IgD-negative memory B cell (primary cell): Measurements from ENCODE around the gene IRS2. TPM values are rescaled to one million over a fixed set of nuclear protein-coding genes. Genes with fewer than 3 reads are reported as not detected.
"Not testable (repeated sequence)": the region's sequence is repeated elsewhere in the genome, so short reads cannot be mapped to it uniquely, and the experiment has no call there.

Source experiments
- H3K27ac Mint-ChIP-seq, 3 donors: one replicate each; pipeline ENCODE4 v1.8.0; 2020 to 2022; ENCODE audit warnings: mild to moderate bottlenecking in 3 of 3, mixed read lengths in 3 of 3, moderate library complexity in 1 of 3
- H3K27me3 Mint-ChIP-seq: one replicate; pipeline ENCODE4 v1.8.0; 2021; ENCODE audit warnings: mixed read lengths
- H3K36me3 Mint-ChIP-seq: one replicate; pipeline ENCODE4 v1.8.0; 2020; ENCODE audit warnings: mild to moderate bottlenecking, mixed read lengths
- H3K4me1 Mint-ChIP-seq, 3 donors: one replicate each; pipeline ENCODE4 v1.8.0; 2020 to 2022; ENCODE audit warnings: mixed read lengths in 3 of 3, mild to moderate bottlenecking in 1 of 3
- H3K4me3 Mint-ChIP-seq, 4 donors: one replicate each; pipeline ENCODE4 v1.8.0; 2020 to 2022; ENCODE audit warnings: mild to moderate bottlenecking in 4 of 4, mixed read lengths in 4 of 4, moderate library complexity in 3 of 4
- H3K9me3 Mint-ChIP-seq, 3 donors: one replicate each; pipeline ENCODE4 v1.8.0; 2020 to 2021; ENCODE audit warnings: mixed read lengths in 3 of 3, mild to moderate bottlenecking in 1 of 3
- polyA plus RNA-seq: library from polyadenylated mRNA; unstranded; fragments of 300-500 nt; fragmentation: Illumina TruSeq; gene quantifications from one replicate; pipeline ENCODE4 v1.2.3, GENCODE V29; 2021

The IRS2 gene
- polyA plus RNA-seq, 1 donor from 2014 or later: 1.5 TPM

DNA sequence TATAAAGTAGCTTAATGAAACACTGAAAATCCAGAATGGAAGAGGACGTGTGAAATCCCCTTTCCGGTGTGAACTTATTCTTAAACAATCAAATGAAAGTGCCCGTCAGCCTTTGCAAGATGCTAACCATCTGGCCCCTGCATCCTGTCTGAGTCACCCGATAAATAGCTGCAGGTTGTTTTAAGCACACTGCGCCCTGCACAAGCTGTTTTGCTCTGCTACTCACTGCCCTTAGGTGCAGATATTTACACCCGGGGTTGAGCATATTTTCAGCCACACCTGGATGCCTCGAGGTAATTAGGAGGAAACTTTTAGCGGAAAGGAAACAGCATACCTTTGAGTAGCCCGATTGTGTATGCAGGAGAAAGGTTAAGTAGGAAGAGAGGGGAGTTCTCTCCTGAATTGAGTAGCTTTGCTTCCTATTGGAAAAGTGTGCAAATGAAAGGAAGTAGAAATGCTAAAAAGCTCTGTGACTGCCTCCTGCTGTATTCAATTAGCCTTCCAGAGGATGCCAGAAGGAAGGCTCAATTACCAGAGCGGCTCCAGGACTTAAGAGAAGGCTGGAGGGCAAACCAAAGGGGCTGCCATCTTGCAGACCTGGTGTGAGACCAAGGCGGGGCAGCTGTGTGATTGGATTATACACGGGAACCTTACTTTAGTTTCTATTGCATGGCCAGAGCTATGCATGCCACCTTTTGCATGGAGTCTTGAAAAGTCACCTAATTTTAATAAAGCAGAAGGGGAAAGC is 42.5 kb downstream of the IRS2 start:
- H3K4me1 Mint-ChIP-seq: no peaks in the 10 kb centered on the region
- H3K36me3 Mint-ChIP-seq: peaks cover 1% of the 10 kb centered on the region
- peaks cover 11% of the 10 kb centered on the region for H3K27me3 Mint-ChIP-seq
- H3K9me3 Mint-ChIP-seq: peaks cover 0 to 2% (median 0%) of the 10 kb centered on the region in 3 donors
- H3K4me3 Mint-ChIP-seq: no peak overlapping the region
- H3K27ac Mint-ChIP-seq: no peak overlapping the region

DNA sequence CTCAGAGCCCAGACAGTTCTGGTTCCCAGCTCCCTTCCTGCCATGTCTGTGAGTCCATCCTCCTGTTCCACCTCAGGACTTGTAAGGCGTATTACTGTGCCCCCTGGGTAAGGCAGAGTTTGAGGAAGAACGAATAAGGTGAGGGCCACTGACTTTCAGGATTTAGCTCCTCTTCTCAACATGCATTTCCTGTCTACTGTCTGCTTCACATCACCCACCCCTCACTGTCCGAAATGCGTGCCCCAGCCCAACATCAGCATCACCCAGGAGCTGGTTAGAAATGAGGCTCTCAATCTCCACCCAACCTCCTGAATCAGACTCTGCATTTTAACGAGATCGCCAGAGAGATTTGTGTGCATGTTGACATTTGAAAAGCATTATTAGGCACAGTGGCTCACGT is 44.4 kb downstream of the IRS2 start:
- peaks cover 13% of the 10 kb centered on the region for H3K27me3 Mint-ChIP-seq
- peaks cover 1% of the 10 kb centered on the region for H3K36me3 Mint-ChIP-seq
- H3K9me3 Mint-ChIP-seq: peaks cover 0 to 2% (median 0%) of the 10 kb centered on the region in 3 donors
- no peaks in the 10 kb centered on the region for H3K4me1 Mint-ChIP-seq
- H3K27ac Mint-ChIP-seq: no peak overlapping the region
- H3K4me3 Mint-ChIP-seq: no peak overlapping the region

DNA sequence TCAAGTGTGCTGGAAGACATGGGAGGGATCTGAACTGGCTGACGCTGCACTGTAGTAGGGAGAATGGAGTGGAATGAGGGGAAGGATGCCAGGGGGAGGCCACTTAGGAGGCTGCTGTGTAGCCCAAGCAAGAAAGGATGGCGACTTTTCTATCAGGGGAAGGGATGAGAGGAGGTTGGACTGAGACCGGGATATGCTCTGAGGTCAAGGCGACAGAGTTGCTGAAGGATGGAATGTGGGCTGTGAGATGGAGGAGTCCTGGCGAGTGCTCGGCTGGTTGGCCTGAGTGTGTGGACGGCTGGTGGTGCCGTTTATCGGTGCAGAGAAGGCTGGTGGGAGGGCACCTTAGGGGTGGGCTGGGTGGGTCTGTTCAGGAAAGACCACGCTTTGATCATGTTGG is 45.7 kb downstream of the IRS2 start:
- Mint-ChIP-seq H3K9me3 (peaks cover 0 to 2% (median 0%) of the 10 kb centered on the region in 3 donors), H3K27ac (no peak overlapping the region), H3K27me3 (peaks cover 13% of the 10 kb centered on the region), H3K4me3 (no peak overlapping the region), H3K4me1 (no peaks in the 10 kb centered on the region), H3K36me3 (peaks cover 1% of the 10 kb centered on the region)

DNA sequence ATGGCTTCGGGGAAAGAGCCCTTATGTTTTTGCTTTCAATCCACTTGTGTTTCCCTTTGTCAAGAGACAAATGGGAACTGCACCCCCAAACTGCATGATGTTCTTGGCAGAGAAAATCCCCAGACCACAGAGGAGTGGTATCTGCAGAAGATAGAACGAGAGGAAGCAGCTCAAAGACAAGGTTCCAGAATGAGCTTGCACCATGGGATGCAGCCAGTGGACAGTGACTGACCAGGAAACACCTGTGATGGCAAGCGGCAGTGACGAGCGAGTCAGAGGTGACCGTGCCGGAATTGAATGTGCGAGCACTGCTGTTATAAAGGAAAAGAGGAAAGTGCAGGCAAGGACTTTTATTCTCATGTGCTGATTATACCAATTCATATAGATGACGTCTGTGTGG is 46.3 kb downstream of the IRS2 start:
- peak overlapping the region in 1 of 3 donors; percentile 74 for H3K27ac Mint-ChIP-seq

DNA sequence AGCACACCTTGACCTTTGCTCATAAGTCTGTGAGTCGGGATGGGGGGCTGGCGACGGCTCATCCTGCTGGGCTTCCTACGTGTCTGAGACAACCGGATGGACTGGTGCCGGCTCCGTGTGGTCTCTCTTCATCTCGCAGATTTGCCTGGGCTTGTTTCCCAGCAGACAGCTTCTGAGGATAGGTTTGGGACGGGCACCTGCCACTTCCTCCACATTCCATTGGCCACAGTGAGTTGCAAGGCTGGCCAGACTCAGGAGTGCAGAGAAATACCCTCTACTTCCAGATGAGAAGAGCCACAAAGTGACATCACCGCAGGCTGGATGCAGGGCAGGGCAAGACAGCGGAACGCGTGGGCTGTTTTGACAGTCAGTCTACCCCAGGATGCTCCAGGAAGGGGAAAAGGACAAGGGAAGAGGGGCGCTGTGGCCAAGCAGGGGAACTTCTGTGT is 48.1 kb downstream of the IRS2 start:
- Mint-ChIP-seq H3K27ac (no peak overlapping the region), H3K4me3 (no peak overlapping the region), H3K36me3 (no peaks in the 10 kb centered on the region), H3K9me3 (peaks cover 0 to 2% (median 0%) of the 10 kb centered on the region in 3 donors), H3K4me1 (no peaks in the 10 kb centered on the region), H3K27me3 (peaks cover 9% of the 10 kb centered on the region)

More for the DNA sequence above, 46.3 kb downstream of the IRS2 start:
- Mint-ChIP-seq H3K4me3 (no peak overlapping the region), H3K9me3 (peaks cover 0 to 2% (median 0%) of the 10 kb centered on the region in 3 donors), H3K4me1 (no peaks in the 10 kb centered on the region), H3K36me3 (peaks cover 1% of the 10 kb centered on the region), H3K27me3 (peaks cover 13% of the 10 kb centered on the region)

DNA sequence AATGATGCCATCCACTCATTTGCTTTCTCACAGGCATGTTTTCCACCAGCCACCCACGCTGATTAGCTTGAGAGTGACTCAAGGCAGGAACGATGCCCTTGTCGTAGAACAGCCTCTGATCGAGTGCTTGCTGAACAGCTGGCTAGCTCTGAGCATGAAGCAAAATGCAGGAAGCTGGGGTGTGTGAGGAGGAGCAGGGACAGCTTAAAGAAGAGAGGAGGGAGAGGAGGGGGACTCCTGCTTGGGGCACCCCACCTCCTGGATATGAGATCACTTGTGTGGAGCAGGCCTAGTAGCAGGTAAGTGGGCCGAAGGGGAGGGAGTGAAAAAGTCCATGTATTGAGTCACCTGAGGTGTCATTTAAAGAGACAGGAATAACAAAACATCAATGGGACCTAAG is 48.8 kb downstream of the IRS2 start:
- Mint-ChIP-seq H3K9me3 (peaks cover 0 to 2% (median 0%) of the 10 kb centered on the region in 3 donors), H3K36me3 (no peaks in the 10 kb centered on the region), H3K4me3 (peak overlapping the region in 1 of 4 donors; percentile 49), H3K27me3 (peaks cover 4% of the 10 kb centered on the region), H3K4me1 (no peaks in the 10 kb centered on the region), H3K27ac (no peak overlapping the region)

DNA sequence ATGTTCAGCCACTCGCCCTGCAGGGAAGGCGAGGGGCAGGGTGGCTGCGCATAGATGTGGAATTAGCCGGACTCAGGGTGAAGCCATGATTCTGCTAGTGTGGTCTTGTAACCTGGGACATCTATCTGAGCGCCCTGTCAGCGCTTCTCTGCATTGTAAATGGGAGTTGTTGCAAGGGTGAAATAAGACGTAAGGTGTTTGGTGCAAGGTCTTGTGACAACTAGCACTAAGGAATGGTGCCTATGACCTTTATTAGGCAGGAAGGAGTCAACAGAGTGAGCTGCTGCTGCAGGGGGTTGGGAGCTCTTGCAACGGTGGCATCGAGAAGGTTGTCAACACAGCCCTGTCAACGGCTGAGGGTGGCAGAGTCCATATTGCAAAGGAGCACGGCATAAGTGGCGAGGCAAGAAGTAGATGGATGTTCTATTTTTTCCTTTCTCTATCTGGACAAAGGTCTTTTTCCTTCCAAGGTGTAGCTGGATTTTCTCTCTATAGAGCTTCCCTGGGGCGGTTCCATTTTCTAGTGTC is 49.3 kb downstream of the IRS2 start:
- Mint-ChIP-seq H3K27me3 (peaks cover 4% of the 10 kb centered on the region), H3K9me3 (peaks cover 0 to 2% (median 1%) of the 10 kb centered on the region in 3 donors), H3K4me3 (no peak overlapping the region), H3K36me3 (no peaks in the 10 kb centered on the region), H3K27ac (peak overlapping the region in 1 of 3 donors; percentile 40), H3K4me1 (peaks cover 0 to under 1% (median 0%) of the 10 kb centered on the region in 3 donors)

DNA sequence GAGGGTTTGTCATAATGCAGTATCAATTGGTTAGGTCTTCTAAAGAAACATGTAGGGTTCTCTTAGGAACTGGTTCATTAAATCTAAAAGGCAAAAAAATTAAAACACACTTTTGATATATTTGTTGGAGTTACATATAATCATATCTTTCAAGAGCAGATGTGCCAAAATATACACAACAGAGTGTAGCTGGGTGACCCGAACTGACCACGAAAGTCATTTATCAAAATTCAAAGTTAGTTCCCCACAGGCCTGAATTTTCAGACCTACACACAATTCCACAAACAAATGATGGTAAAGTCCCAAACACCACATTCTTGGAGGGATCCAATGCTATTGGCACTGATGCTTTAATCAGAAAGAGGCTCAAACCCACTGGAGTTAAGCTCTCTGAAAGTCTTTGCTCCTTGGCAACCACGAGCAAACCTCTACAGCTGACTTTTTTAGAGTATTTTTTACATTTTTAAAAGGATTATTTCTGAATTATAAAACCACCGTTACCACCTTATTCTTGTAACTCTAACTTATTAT is 50.9 kb downstream of the IRS2 start:
- no peaks in the 10 kb centered on the region for H3K36me3 Mint-ChIP-seq
- no peak overlapping the region for H3K27ac Mint-ChIP-seq
- peaks cover 0 to 1% (median 0%) of the 10 kb centered on the region in 3 donors for H3K4me1 Mint-ChIP-seq
- H3K4me3 Mint-ChIP-seq: no peak overlapping the region
- H3K27me3 Mint-ChIP-seq: peaks cover 3% of the 10 kb centered on the region
- peaks cover 0 to 4% (median 3%) of the 10 kb centered on the region in 3 donors for H3K9me3 Mint-ChIP-seq

DNA sequence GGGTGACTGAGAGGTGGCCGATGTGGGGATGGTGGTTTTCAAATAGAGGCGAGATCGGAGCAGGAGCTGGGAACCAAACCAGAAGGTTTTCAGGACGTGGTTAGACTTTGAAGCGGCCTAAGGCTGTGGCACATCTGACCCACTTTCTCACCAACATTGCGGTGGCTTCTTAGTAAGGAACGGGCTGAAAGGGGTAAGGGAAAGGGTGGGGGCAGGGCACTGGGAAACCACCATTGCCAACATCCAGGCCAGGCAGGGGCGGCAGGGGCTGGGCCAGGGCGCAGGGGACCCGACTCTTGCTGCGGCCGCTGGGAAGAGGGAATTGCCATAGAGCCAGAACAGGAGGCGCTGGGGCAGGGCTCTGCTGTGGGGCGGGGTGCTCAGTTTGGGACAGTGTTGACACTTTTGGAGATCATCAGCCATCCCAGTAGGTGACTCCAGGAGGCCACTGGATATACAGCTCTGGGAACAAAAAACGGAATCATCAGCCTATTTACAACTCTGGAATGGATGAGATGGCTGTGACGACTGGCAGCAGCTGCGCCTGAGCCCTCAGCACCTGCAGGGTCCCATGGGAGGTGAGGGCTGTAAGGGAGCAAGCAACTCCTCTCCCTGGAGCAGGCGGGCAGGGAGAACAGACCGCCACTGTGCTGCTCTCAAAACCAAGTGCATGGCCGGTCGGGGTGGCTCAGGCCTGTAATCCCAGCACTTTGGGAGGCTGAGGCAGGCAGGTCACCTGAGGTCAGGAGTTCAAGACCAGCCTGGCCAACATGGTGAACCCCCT is 52.2 kb downstream of the IRS2 start:
- H3K27ac Mint-ChIP-seq: no peak overlapping the region
- H3K4me1 Mint-ChIP-seq: peaks cover 0 to 1% (median 0%) of the 10 kb centered on the region in 3 donors
- H3K36me3 Mint-ChIP-seq: no peaks in the 10 kb centered on the region
- H3K9me3 Mint-ChIP-seq: peaks cover 0 to 4% (median 3%) of the 10 kb centered on the region in 3 donors
- H3K27me3 Mint-ChIP-seq: peaks cover 6% of the 10 kb centered on the region
- H3K4me3 Mint-ChIP-seq: no peak overlapping the region

DNA sequence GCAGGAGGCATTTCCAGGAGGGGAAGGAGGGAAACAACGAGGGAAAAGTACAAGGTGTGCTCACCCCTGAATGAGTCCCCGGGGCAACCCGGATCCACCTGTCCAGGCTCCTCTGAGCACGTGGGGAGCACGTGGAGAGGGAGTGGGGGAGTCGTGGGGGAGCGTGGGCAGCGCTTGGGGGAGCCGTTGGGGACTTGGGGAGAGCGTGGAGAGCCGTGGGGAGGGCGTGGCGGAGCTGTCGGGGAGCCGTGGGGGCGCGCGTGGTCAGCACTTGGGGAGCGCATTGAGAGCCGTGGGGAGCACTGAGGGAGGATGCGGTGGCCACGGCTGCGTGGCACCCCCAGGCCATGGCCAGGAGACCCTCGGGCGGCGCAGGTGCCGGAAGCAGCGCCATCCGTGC is 52.8 kb downstream of the IRS2 start:
- Mint-ChIP-seq H3K36me3 (no peaks in the 10 kb centered on the region), H3K27ac (no peak overlapping the region), H3K4me1 (peaks cover 0 to 1% (median 0%) of the 10 kb centered on the region in 3 donors), H3K4me3 (no peak overlapping the region), H3K9me3 (peaks cover 0 to 4% (median 3%) of the 10 kb centered on the region in 3 donors), H3K27me3 (peaks cover 7% of the 10 kb centered on the region)

DNA sequence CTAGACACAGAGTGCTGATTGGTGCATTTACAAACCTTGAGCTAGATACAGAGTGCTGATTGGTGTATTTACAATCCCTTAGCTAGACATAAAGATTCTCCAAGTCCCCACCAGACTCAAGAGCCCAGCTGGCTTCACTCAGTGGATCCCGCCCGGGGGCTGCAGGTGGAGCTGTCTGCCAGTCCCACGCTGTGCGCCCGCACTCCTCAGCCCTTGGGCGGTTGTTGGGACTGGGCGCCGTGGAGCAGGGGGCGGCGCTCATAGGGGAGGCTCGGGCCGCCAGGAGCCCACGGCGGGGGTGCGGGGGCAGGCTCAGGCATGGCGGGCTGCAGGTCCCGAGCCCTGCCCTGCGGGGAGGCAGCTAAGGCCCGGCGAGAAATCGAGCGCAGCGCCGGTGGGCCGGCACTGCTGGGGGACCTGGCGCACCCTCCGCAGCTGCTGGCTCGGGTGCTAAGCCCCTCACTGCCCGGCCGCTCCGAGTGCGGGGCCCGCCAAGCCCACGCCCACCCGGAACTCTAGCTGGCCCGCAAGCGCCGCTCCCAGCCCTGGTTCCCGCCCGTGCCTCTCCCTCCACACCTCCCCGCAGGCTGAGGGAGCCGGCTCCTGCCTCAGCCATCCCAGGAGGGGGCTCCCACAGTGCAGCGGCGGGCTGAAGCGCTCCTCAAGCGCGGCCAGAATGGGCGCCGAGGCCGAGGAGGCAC is 53.8 kb downstream of the IRS2 start:
- not testable (repeated sequence) for H3K9me3 Mint-ChIP-seq, H3K4me1 Mint-ChIP-seq, H3K36me3 Mint-ChIP-seq, H3K27ac Mint-ChIP-seq, H3K4me3 Mint-ChIP-seq, H3K27me3 Mint-ChIP-seq

DNA sequence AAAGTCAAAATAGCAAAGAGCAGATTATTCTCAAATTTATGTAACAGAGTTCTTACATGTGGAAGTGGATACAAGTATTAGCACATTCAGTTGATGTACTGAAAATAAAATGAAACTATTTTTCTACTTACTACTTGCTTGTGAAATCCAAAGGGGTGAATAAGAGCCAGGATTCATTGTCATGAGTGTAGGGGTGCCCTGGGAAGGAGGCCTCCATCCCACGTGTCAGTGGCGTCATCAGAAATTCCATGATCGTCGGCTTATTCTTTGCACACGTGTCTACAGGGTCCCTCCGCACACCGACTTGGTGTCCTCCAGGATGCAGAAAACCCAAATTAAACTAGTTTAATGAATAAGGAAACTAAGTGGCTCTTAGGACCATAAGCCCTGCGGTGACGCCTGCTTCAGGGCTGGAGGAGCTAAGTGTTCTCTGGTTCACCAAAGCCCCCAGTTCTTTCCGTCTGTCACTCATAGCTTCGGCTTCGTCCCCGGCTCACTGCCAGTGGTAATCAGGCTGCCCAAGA is 55.5 kb downstream of the IRS2 start:
- no peaks in the 10 kb centered on the region for H3K36me3 Mint-ChIP-seq
- peaks cover 0 to 1% (median 0%) of the 10 kb centered on the region in 3 donors for H3K4me1 Mint-ChIP-seq
- H3K27ac Mint-ChIP-seq: no peak overlapping the region
- H3K4me3 Mint-ChIP-seq: no peak overlapping the region
- H3K27me3 Mint-ChIP-seq: peaks cover 6% of the 10 kb centered on the region
- H3K9me3 Mint-ChIP-seq: peaks cover 0 to 4% (median 3%) of the 10 kb centered on the region in 3 donors

DNA sequence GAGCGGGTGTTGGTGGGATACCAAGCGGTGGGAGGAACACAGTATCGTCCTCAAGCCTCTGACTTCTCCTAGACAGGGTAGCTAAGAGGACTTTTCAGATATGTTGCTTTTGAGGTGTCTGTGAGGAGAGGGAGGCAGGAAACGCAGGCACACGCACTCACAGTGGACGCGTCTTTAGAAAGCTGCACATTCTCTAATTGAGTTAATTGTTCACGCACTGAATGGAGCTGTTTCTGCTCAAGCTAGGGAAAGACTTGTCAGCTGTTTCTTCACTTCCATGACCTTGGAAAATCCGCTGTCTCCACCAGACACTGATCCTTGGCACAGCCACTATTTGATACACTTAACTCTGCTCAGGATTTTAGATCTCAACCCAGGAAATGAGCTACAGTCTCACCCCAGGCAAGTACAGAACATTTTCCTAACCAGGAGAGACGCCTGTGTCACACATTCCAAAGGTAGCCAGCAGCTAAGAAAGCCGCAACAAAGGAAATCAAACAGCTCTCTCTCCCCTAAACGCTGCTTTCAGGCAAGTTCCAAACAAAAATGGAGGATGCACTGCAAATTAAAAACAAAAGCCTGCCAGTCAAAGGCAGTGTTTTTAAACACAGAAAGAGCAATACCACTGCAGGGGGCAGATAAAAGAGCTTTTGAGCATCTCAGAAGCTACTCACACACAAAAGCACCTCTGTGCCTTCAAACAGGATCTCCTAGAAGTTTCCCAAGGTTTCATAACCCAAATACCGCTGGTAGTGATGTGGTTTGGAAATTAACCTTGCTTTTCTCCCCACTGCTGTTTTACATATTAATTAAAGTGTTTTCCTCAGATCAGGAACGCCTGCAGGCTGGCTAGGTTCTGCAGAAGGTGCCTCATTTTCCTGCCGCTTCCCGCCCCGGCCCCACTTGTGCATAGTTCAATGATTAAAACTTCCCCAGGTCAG is 57.3 kb downstream of the IRS2 start:
- no peaks in the 10 kb centered on the region for H3K36me3 Mint-ChIP-seq
- H3K4me3 Mint-ChIP-seq: no peak overlapping the region
- peaks cover 0 to 1% (median 0%) of the 10 kb centered on the region in 3 donors for H3K4me1 Mint-ChIP-seq
- H3K9me3 Mint-ChIP-seq: peaks cover 0 to 4% (median 3%) of the 10 kb centered on the region in 3 donors
- H3K27me3 Mint-ChIP-seq: peaks cover 6% of the 10 kb centered on the region
- no peak overlapping the region for H3K27ac Mint-ChIP-seq
